SK-MEL-5 (cell line): ENCODE results near the gene FXN. TPM values are rescaled to one million over a fixed set of nuclear protein-coding genes. Genes with fewer than 3 reads are reported as not detected.
"Not testable (repeated sequence)": the region's sequence is repeated elsewhere in the genome, so short reads cannot be mapped to it uniquely, and the experiment has no call there.

Experiments
- DNase-seq: peaks from one replicate; pipeline ENCODE4 v3.0.0-alpha.2; 2016; ENCODE audit warnings: low read depth, low spot score
- in situ Hi-C: cut with HindIII; loops from 2 replicates; pipeline ENCODE4 v1.10.0; 2016; ENCODE audit warnings: low sequenced_read_pairs, high pct_unique_total_duplicates, low pct_unique_long_range_greater_than_20kb
- total RNA-seq: library from RNA; depleted of rRNA; stranded (reverse); fragments of >200 nt; shearing (Covaris generic); gene quantifications from 2 replicates; pipeline ENCODE4 v1.2.3, GENCODE V29; 2014

FXN gene
- total RNA-seq, 1 experiment from 2014 or later: 6.8 TPM

- in situ Hi-C loops, DNase-seq: not testable (repeated sequence)
Measured at GRCh38 chr9:69112646-69113045, 77.1 kb downstream of the FXN start.

GRCh38 chr9:69115621-69116020, 80.1 kb downstream of the FXN start:
- no peak for DNase-seq
- in situ Hi-C loops: no loop called here

- in situ Hi-C loops: no loop called here
- DNase-seq: no peak
Measured at GRCh38 chr9:69118656-69119055, 83.1 kb downstream of the FXN start.

GRCh38 chr9:69120380-69121154, 85.0 kb downstream of the FXN start:
- in situ Hi-C loops: no loop called here
- no peak for DNase-seq

GRCh38 chr9:69121155-69122081, 85.9 kb downstream of the FXN start:
- in situ Hi-C loops: no loop called here
- DNase-seq: no peak

GRCh38 chr9:69122082-69122548, 86.6 kb downstream of the FXN start:
- in situ Hi-C loops: no loop called here
- peak; percentile 66 for DNase-seq

- in situ Hi-C loops: no loop called here
- peak; percentile 41 for DNase-seq
Measured at GRCh38 chr9:69122549-69123141, 87.1 kb downstream of the FXN start.

- DNase-seq: peak; percentile 60
- in situ Hi-C loops: no loop called here
Measured at GRCh38 chr9:69130456-69131441, 95.2 kb downstream of the FXN start.

- in situ Hi-C loops: no loop called here
- DNase-seq: no peak
Measured at GRCh38 chr9:69131682-69132081, 96.1 kb downstream of the FXN start.

GRCh38 chr9:69132361-69132760, 96.8 kb downstream of the FXN start:
- DNase-seq: no peak

GRCh38 chr9:69134412-69134811, 98.9 kb downstream of the FXN start:
- in situ Hi-C loops: no loop called here
- DNase-seq: no peak

More at GRCh38 chr9:69132361-69132760, 96.8 kb downstream of the FXN start:
- in situ Hi-C loops: no loop called here

GRCh38 chr9:69136185-69136584, 100.6 kb downstream of the FXN start:
- in situ Hi-C loops: no loop called here

GRCh38 chr9:69136779-69137178, 101.2 kb downstream of the FXN start:
- in situ Hi-C loops: no loop called here
- no peak for DNase-seq

More at GRCh38 chr9:69136185-69136584, 100.6 kb downstream of the FXN start:
- DNase-seq: no peak

GRCh38 chr9:69137311-69137710, 101.8 kb downstream of the FXN start:
- in situ Hi-C loops: no loop called here

GRCh38 chr9:69139596-69139995, 104.0 kb downstream of the FXN start:
- in situ Hi-C loops: no loop called here
- no peak for DNase-seq

More at GRCh38 chr9:69137311-69137710, 101.8 kb downstream of the FXN start:
- DNase-seq: no peak

GRCh38 chr9:69140123-69140735, 104.7 kb downstream of the FXN start:
- DNase-seq: no peak
- in situ Hi-C loops: no loop called here

GRCh38 chr9:69141851-69142250, 106.3 kb downstream of the FXN start:
- in situ Hi-C loops: no loop called here
- DNase-seq: no peak
